Osteocyte (in vitro differentiated cells): ENCODE results near the gene LYL1. TPM values are rescaled to one million over a fixed set of nuclear protein-coding genes. Genes with fewer than 3 reads are reported as not detected.
A peak's percentile ranks its signal among the peaks of the same experiment; 100 is the strongest.
"Not testable (repeated sequence)": the region's sequence is repeated elsewhere in the genome, so short reads cannot be mapped to it uniquely, and the experiment has no call there.

Source experiments
- DNase-seq: peaks from one replicate; pipeline ENCODE4 v3.0.0; 2021; ENCODE audit warnings: mixed read lengths; ENCODE audit not compliant: unreplicated experiment; ENCODE audit errors: extremely low spot score
- H3K27ac Mint-ChIP-seq: one replicate; pipeline ENCODE4 v1.8.0; 2021; ENCODE audit warnings: mild to moderate bottlenecking, mixed read lengths; ENCODE audit not compliant: unreplicated experiment
- H3K27me3 Mint-ChIP-seq: one replicate; pipeline ENCODE4 v1.8.0; 2021; ENCODE audit warnings: mixed read lengths; ENCODE audit not compliant: unreplicated experiment
- H3K36me3 Mint-ChIP-seq: one replicate; pipeline ENCODE4 v1.8.0; 2021; ENCODE audit warnings: mixed read lengths; ENCODE audit not compliant: unreplicated experiment
- H3K4me1 Mint-ChIP-seq: one replicate; pipeline ENCODE4 v1.8.0; 2021; ENCODE audit warnings: mixed read lengths; ENCODE audit not compliant: unreplicated experiment
- H3K4me3 Mint-ChIP-seq: one replicate; pipeline ENCODE4 v1.8.0; 2021; ENCODE audit warnings: mild to moderate bottlenecking, moderate library complexity, mixed read lengths; ENCODE audit not compliant: unreplicated experiment
- H3K9me3 Mint-ChIP-seq: one replicate; pipeline ENCODE4 v1.8.0; 2021; ENCODE audit warnings: mixed read lengths; ENCODE audit not compliant: unreplicated experiment
- total RNA-seq: library from RNA; stranded (reverse); gene quantifications from 2 replicates; pipeline ENCODE4 v1.2.1, GENCODE V29; 2021
- TF ChIP-seq, protein P1 (sequence below): fragments of 200-600 bp; sonication (generic); IDR thresholded peaks from 2 replicates; pipeline ENCODE4 v1.5.0; 2021; ENCODE audit warnings: antibody characterized with exemption, mild to moderate bottlenecking, moderate library complexity

Gene LYL1
- total RNA-seq, 1 donor from 2014 or later = not detected

DNA sequence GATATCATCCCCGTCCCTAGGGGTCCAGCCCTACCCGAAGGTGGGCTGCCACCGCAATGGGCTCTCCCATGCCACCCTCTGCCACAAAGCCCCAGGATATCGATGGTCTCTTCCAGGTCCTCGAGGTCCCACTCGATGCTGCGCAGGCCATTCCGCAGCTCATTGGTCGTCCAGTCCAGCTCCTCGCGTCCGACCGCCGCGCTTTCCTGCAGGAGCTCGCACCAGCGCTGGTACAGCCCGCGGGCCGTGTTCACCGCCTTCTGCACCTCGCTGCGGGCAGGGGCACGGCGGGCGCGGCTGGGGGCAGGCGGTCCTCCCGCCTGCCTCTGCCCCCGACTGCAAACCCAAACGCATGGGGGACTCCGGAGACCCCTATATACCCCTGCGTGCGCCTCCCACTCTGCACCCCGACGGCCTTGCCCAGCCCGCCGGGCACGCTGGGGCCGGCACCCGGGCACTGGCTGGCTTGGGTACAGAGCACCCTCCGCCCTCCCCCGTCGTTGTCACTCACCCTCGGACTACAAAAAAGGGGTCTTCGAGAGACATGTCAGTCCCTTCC, 47.0 kb upstream of the LYL1 start:
- peaks cover 7% of the 10 kb centered on the region for H3K36me3 Mint-ChIP-seq
- no peaks in the 10 kb centered on the region for H3K9me3 Mint-ChIP-seq
- no peaks in the 10 kb centered on the region for H3K27me3 Mint-ChIP-seq
- TF ChIP-seq, protein P1, sequence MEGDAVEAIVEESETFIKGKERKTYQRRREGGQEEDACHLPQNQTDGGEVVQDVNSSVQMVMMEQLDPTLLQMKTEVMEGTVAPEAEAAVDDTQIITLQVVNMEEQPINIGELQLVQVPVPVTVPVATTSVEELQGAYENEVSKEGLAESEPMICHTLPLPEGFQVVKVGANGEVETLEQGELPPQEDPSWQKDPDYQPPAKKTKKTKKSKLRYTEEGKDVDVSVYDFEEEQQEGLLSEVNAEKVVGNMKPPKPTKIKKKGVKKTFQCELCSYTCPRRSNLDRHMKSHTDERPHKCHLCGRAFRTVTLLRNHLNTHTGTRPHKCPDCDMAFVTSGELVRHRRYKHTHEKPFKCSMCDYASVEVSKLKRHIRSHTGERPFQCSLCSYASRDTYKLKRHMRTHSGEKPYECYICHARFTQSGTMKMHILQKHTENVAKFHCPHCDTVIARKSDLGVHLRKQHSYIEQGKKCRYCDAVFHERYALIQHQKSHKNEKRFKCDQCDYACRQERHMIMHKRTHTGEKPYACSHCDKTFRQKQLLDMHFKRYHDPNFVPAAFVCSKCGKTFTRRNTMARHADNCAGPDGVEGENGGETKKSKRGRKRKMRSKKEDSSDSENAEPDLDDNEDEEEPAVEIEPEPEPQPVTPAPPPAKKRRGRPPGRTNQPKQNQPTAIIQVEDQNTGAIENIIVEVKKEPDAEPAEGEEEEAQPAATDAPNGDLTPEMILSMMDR = no peak
- peaks cover 15% of the 10 kb centered on the region for H3K4me1 Mint-ChIP-seq
- peak overlapping the region; percentile 99 for H3K4me3 Mint-ChIP-seq
- no peak for DNase-seq
- peak overlapping the region; percentile 100 for H3K27ac Mint-ChIP-seq

DNA sequence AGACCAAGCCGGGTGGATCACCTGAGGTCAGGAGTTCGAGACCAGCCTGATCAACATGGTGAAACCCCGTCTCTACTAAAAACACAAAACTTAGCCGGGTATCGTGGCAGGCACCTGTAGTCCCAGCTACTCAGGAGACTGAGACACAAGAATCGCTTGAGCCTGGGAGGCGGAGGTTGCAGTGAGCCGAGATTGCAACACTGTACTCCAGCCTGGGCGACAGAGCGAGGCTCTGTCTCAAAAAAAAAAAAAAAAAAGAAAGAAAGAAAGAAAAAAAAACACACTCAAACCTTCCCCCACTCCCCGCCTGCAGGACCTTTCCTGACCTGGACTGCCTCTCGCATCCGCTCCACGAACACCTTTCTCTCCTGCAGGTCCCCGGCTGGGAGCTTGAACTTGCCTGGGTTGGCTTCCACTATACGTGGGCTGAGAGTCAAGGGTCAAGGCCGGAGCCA, 46.5 kb upstream of the LYL1 start:
- not testable (repeated sequence) for H3K27me3 Mint-ChIP-seq, DNase-seq, H3K9me3 Mint-ChIP-seq, H3K36me3 Mint-ChIP-seq
- peak overlapping the region; percentile 99 for H3K4me3 Mint-ChIP-seq
- peaks cover 15% of the 10 kb centered on the region for H3K4me1 Mint-ChIP-seq
- H3K27ac Mint-ChIP-seq = peak overlapping the region; percentile 76

DNA sequence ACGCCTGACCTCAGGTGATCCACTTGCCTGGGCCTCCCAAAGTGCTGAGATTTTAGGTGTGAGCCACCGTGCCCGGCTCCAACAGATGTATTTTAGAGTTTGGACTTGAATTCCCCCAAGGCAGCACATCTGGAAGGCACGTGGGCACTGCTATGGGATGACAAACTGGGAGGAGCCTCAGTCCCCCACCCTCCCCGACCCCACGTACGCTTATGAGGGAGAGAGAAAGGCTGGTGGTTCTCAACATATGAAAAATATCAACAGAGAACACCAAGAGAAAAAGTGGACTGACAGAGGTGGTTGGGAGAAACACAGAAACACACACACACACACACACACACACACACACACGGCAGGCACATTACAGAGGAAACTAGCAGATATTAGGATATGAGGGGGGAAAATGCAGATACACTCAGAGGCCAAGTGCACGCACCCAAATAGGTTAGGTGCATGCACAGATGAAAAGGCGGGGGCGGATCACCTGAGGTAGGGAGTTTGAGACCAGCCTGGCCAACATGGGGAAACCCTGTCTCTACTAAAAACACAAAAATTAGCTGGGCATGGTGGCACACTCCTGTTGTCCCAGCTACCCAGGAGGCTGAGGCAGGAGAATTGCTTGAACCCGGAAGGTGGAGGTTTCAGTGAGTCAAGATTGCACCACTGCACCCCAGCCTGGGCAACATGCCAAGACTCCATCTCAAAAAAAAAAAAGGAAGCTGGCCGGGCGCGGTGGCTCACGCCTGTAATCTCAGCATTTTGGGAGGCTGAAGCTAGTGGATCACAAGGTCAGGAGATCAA, 44.3 kb upstream of the LYL1 start:
- no peak overlapping the region for H3K4me3 Mint-ChIP-seq

DNA sequence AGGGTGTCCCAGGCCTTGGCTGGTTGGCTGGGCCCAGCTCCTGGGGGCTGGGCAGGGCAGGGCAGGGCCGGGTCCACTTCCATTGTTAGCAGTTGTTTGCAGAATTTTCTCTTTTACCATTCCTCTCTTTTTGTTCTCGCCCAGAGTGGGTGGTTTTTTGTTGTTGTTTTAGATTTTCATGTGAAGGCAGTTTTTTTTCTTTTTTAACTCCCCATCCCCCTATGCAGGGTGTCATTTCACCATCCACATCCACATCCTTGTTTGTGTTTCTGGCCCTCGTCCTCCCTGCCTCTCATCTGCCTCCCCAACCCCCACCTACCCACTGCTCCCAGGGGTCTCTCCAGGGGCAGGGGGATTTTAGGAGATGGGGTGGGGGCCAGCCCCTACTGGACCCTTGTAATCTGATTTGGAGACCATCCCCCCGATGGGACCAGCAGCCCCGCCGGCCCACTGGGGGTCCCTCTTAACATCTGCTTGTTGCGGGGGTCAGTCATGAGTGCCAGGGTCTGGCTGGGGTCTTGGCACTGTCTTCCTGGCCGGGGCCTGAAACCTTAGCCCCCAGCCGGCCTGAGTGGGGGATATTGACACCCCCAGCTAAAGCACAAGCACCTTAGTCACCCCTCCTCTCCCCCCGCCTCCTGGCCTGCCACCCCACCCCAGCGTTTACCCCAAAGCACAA, 37.1 kb upstream of the LYL1 start:
- Mint-ChIP-seq H3K4me1 (peaks cover 20% of the 10 kb centered on the region), H3K9me3 (no peaks in the 10 kb centered on the region), H3K4me3 (peak overlapping the region; percentile 20), H3K27ac (peak overlapping the region; percentile 82), H3K27me3 (no peaks in the 10 kb centered on the region), H3K36me3 (peaks cover 7% of the 10 kb centered on the region)
- DNase-seq = no peak
- TF ChIP-seq, protein P1 = no peak

More for the DNA sequence above, 44.3 kb upstream of the LYL1 start:
- Mint-ChIP-seq H3K27me3 (no peaks in the 10 kb centered on the region), H3K9me3 (no peaks in the 10 kb centered on the region), H3K27ac (no peak overlapping the region), H3K4me1 (peaks cover 26% of the 10 kb centered on the region), H3K36me3 (no peaks in the 10 kb centered on the region)
- no peak for DNase-seq
- TF ChIP-seq, protein P1 = no peak

DNA sequence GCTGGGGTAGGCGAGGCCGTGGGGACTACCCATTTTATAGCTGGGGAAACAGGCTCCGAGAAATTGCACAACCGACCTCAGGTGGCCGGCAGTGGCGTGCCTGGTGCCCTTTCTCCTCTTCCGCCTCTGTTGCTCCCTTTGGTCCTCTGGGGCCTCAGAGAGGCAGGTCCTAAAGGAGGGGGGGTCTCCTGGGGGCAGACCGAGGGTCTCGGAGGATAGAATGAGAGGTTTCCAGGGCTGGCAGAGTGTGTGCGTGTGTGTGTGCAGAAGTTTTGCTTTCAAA, 36.2 kb upstream of the LYL1 start:
- TF ChIP-seq, protein P1 = no peak
- H3K4me3 Mint-ChIP-seq = no peak overlapping the region
- H3K9me3 Mint-ChIP-seq = no peaks in the 10 kb centered on the region
- DNase-seq = no peak
- peaks cover 7% of the 10 kb centered on the region for H3K36me3 Mint-ChIP-seq
- no peak overlapping the region for H3K27ac Mint-ChIP-seq
- no peaks in the 10 kb centered on the region for H3K27me3 Mint-ChIP-seq
- peaks cover 18% of the 10 kb centered on the region for H3K4me1 Mint-ChIP-seq
